Measurements from ENCODE around the gene TMEM43. TPM values are rescaled to one million over a fixed set of nuclear protein-coding genes. Genes with fewer than 3 reads are reported as not detected.

Gene TMEM43
- polyA plus RNA-seq, 1 of the 3 experiments (the other 2 are of a cell fraction) = 105 TPM

DNA sequence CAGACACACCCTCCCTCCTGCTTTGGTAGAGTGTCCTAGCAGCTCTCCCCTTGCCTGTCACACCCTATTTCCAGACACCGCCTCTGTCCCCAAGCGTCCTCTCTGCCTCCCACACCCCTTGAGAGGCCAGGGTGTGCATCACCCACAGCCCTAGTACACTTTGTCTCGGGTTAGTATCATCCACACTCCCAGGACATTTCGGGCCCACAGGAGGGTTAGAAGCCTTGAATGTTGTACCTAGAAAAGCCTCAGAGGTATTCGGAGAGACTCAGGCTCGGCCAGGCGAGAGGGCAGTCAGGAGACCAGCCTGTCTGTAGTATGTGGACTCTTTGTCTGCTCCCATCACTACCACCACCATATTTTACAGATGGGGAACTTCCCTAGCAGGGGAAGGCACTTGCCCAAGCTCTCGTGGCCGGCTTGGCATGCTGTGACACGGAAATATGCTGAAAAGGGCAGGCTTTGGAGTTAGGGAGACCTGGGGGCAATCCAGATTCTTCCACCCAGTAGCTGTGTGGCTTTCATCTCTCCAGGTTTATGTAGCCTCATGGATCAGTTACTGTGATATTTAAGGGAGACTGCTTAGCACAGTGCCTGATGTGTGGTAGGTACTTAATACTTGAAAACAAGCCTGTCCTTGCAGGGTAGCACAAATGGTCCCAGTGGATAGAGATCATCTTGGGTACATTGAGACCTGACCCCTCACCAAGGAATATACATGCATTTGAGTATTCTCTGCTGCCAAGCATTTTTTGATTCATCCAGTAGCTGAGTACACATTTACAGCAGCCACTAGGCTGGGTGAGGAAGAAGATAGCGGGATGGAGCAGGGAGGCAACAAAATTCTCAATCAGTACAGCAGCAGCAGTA, 1.4 kb downstream of the TMEM43 start:
- Histone ChIP-seq H3F3A (replicated peaks; ENCODE audit: insufficient read depth) (peaks cover 14% of the 10 kb centered on the region), H3K9me3 (no peaks in the 10 kb centered on the region), H3K36me3 (replicated peaks in 1 of 2; ENCODE audit: control insufficient read depth in 1 of 2, insufficient read depth in 2 of 2, low read length in 1 of 2) (peaks cover 35 to 48% of the 10 kb centered on the region in 2 experiments), H3K9ac (peak overlapping the region; percentile 96), H4K20me1 (ENCODE audit: insufficient read depth) (peaks cover 36% of the 10 kb centered on the region), H3K4me3 (ENCODE audit: low read depth in 2 of 2, low read length in 1 of 2) (peak overlapping the region; percentile 88 to 99), H3K9me2 (no peaks in the 10 kb centered on the region), H2AFZ (ENCODE audit: low read depth) (no peak overlapping the region), H3K79me2 (ENCODE audit: insufficient read depth) (peaks cover 82% of the 10 kb centered on the region), H3K27me3 (ENCODE audit: insufficient read depth) (no peaks in the 10 kb centered on the region), H3K27ac (ENCODE audit: low read depth in 2 of 2, low read length in 1 of 2) (peak overlapping the region; percentile 29 to 93), H3K4me1 (ENCODE audit: control insufficient read depth in 1 of 2, insufficient read depth in 2 of 2, low read depth in 1 of 2, low read length in 1 of 2) (peaks cover 15 to 34% of the 10 kb centered on the region in 2 experiments), H3K4me2 (peak overlapping the region; percentile 92)
- no peak for DNase-seq
- ChIA-PET POLR2A (interaction anchor here (1.2 to 3.2 kb wide), 4 partner anchors 23 to 230 kb away, joined by 3 to 35 read pairs (median 8); partner anchors contain the start of genes LSM3 and XPC), CTCF (interaction anchor here (0.6 to 3.9 kb wide), 5 partner anchors 77 to 229 kb away, joined by 3 to 37 read pairs (median 3); no protein-coding TSS in a partner anchor)
- TF ChIP-seq SMC3 (IDR thresholded peaks at IDR 0.05; ENCODE audit: low read depth, low read length) (no peak), EP300 (IDR thresholded peaks at IDR 0.05; ENCODE audit: borderline replicate concordance in 1 of 2, low read depth in 1 of 2, low read length in 1 of 2) (no peak)
- TF ChIP-seq, protein P1, sequence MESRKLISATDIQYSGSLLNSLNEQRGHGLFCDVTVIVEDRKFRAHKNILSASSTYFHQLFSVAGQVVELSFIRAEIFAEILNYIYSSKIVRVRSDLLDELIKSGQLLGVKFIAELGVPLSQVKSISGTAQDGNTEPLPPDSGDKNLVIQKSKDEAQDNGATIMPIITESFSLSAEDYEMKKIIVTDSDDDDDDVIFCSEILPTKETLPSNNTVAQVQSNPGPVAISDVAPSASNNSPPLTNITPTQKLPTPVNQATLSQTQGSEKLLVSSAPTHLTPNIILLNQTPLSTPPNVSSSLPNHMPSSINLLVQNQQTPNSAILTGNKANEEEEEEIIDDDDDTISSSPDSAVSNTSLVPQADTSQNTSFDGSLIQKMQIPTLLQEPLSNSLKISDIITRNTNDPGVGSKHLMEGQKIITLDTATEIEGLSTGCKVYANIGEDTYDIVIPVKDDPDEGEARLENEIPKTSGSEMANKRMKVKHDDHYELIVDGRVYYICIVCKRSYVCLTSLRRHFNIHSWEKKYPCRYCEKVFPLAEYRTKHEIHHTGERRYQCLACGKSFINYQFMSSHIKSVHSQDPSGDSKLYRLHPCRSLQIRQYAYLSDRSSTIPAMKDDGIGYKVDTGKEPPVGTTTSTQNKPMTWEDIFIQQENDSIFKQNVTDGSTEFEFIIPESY (IDR thresholded peaks at IDR 0.05; ENCODE audit: borderline replicate concordance, low read depth) = no peak
- TF ChIP-seq, protein P2, sequence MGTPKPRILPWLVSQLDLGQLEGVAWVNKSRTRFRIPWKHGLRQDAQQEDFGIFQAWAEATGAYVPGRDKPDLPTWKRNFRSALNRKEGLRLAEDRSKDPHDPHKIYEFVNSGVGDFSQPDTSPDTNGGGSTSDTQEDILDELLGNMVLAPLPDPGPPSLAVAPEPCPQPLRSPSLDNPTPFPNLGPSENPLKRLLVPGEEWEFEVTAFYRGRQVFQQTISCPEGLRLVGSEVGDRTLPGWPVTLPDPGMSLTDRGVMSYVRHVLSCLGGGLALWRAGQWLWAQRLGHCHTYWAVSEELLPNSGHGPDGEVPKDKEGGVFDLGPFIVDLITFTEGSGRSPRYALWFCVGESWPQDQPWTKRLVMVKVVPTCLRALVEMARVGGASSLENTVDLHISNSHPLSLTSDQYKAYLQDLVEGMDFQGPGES (IDR thresholded peaks at IDR 0.05; ENCODE audit: low read depth, low read length) = no peak
- WGBS (ENCODE audit: low lambda C conversion rate) = 40% methylated on average over 11 of the region's 11 CpGs

DNA sequence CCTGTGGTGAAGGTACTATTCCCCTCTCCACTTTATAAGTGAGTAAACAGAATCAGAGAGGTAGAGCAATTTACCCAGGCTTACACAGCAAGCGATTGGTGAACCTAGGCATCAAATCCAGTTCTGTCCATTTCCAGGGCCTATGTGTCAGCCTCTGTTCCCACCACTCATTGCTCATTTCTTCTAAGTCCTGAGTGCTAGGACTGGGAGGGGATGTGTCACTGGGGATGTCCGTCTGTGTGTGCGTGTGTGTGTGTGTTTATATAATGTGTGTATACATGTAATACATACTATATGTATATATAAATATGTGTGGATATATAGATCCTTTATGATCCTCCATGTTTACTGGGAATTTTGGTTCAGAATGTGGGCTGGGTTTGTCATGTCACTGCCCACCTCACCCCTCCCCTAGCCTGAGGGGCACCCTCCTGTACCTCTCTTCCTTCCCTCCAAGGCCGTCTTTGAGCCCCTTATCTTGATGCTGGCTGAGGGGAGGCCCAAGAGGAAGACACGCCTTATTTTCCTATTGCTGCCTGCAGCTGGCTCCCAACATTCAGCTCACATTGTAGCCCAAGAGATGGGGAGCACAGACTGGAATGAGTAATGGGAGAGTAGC, 2.1 kb downstream of the TMEM43 start:
- Histone ChIP-seq H2AFZ (ENCODE audit: low read depth) (no peak overlapping the region), H3K9me3 (no peaks in the 10 kb centered on the region), H3K27me3 (ENCODE audit: insufficient read depth) (no peaks in the 10 kb centered on the region), H3K4me2 (peak overlapping the region; percentile 92), H4K20me1 (ENCODE audit: insufficient read depth) (peaks cover 36% of the 10 kb centered on the region), H3K9ac (peak overlapping the region; percentile 96; the same call in 1 of the 2 replicates), H3K4me1 (ENCODE audit: control insufficient read depth in 1 of 2, insufficient read depth in 2 of 2, low read depth in 1 of 2, low read length in 1 of 2) (peaks cover 15 to 34% of the 10 kb centered on the region in 2 experiments), H3K4me3 (ENCODE audit: low read depth in 2 of 2, low read length in 1 of 2) (peak overlapping the region in 1 of 2 experiments; percentile 88; a peak in 2 of 4 replicates), H3K36me3 (replicated peaks in 1 of 2; ENCODE audit: control insufficient read depth in 1 of 2, insufficient read depth in 2 of 2, low read length in 1 of 2) (peaks cover 32 to 50% of the 10 kb centered on the region in 2 experiments), H3F3A (replicated peaks; ENCODE audit: insufficient read depth) (peaks cover 14% of the 10 kb centered on the region), H3K79me2 (ENCODE audit: insufficient read depth) (peaks cover 84% of the 10 kb centered on the region), H3K27ac (ENCODE audit: low read depth in 2 of 2, low read length in 1 of 2) (peak overlapping the region in 1 of 2 experiments; percentile 93; a peak in 1 of 4 replicates), H3K9me2 (no peaks in the 10 kb centered on the region)
- 90% methylated on average over 5 of the region's 5 CpGs for WGBS (ENCODE audit: low lambda C conversion rate)
- DNase-seq = no peak
- CTCF ChIA-PET = interaction anchor here (1.2 to 3.9 kb wide), 2 partner anchors 230 to 242 kb away, joined by 3 to 37 read pairs; no protein-coding TSS in a partner anchor
- TF ChIP-seq, protein P1 (IDR thresholded peaks at IDR 0.05; ENCODE audit: borderline replicate concordance, low read depth) = no peak
- POLR2A ChIA-PET = no interaction called here
